Stimulated activated naive CD4-positive, alpha-beta T cell (primary cell): ENCODE results near the gene IL17RE.

ENCODE experiments used
- DNase-seq, 6 experiments: peaks; one replicate each; lab custom pipeline; 2025; lab: John Stamatoyannopoulos, UW

The IL17RE gene

GRCh38 chr3:9955611-9956352 is 53.1 kb downstream of the IL17RE start:
- no peak for DNase-seq

- no peak for DNase-seq
Observed at GRCh38 chr3:9957214-9957613, 54.6 kb downstream of the IL17RE start.

GRCh38 chr3:9965200-9965875 is 62.7 kb downstream of the IL17RE start:
- no peak for DNase-seq
